Measurements from ENCODE around the gene GTSE1. TPM values are rescaled to one million over a fixed set of nuclear protein-coding genes. Genes with fewer than 3 reads are reported as not detected.

GTSE1 gene
- total and polyA plus RNA-seq, 2 of the 13 experiments (the other 11 are each of a cell fraction or from before 2014, with no cell fraction given), result 10.7 to 13.5 TPM

DNA sequence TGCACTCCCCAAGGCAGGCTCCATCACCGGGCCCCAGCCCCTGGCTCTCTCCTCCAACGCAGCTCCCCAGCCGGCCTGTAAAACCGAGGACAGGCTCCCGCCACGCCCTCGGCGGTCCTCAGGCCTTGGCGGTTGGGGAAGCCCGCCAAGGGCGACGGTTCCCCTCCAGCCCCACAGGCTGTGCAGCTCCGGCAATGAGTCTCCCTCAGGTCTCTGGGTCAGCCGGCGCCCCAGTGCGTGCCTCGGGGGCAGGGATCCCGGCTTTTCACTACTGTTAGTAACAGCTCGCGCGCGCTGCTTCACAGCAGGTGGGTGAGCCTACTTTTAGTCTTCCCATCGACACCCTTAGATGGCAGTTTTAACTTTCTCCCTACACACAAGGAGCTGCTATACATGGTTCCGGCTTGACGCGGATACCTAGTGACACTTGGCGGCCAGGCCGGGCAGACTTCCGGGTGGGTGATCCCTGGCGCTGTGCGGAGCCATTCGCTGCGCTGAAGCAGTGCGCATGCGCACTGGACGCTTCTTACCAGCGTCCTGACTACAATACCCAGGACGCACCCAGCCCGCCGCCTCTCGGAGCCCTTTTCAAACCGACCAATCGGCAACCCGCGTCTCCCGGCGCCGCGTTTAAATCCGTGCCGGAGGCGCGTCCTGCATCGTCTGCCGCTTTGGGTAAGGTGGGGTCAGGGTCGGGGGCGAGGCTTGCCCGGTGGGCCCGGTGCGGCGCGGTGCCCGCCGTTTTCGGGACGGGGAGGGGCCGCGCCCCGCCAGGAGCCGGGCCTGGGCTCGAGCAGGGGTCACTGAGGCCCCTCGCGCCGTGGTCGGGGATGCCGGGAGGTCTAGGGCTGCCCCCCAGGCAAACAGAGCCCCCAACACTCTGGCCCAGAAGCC lies at the start of gene GTSE1 (continued):
- TF ChIP-seq ZIK1 (CRISPR knock-in tag; IDR thresholded peaks at IDR 0.05; ENCODE audit: borderline replicate concordance, low read depth) (no peak; the same call in 1 of the 2 replicates), ZBTB37 (CRISPR knock-in tag; IDR thresholded peaks at IDR 0.05) (no peak), ZNF883 (CRISPR knock-in tag; IDR thresholded peaks at IDR 0.05; ENCODE audit: not compliant biosample characterization) (no peak), ZFP90 (CRISPR knock-in tag; IDR thresholded peaks at IDR 0.05; ENCODE audit: borderline replicate concordance) (no peak), ZNF850 (CRISPR knock-in tag; conservative IDR thresholded peaks at IDR 0.05) (no peak), ZNF879 (CRISPR knock-in tag; IDR thresholded peaks at IDR 0.05) (no peak), DR1 (CRISPR knock-in tag; IDR thresholded peaks at IDR 0.05) (peak; percentile 82; the same call in 1 of the 2 replicates), JUN (CRISPR knock-in tag; IDR thresholded peaks at IDR 0.05) (no peak), GABPB1 (CRISPR knock-in tag; IDR thresholded peaks at IDR 0.05) (peak; percentile 92), THYN1 (CRISPR knock-in tag; IDR thresholded peaks at IDR 0.05; ENCODE audit: borderline replicate concordance, low read depth) (peak; percentile 96; the same call in 1 of the 2 replicates), NFKB2 (CRISPR knock-in tag; IDR thresholded peaks at IDR 0.05; ENCODE audit: borderline replicate concordance) (no peak; the same call in 1 of the 2 replicates), ZGPAT (CRISPR knock-in tag; IDR thresholded peaks at IDR 0.05) (peak; percentile 78; the same call in 1 of the 2 replicates), SUZ12 (IDR thresholded peaks at IDR 0.05; ENCODE audit: low read depth, low read length) (peak; percentile 46; the same call in 1 of the 2 replicates), NONO (IDR thresholded peaks at IDR 0.05) (no peak), NONO (CRISPR knock-in tag; conservative IDR thresholded peaks at IDR 0.05) (no peak), ZNF747 (CRISPR knock-in tag; IDR thresholded peaks at IDR 0.05; ENCODE audit: borderline replicate concordance) (no peak), ZNF329 (CRISPR knock-in tag; IDR thresholded peaks at IDR 0.05; ENCODE audit: low read depth) (no peak), TRIM22 (IDR thresholded peaks at IDR 0.05) (no peak), NR1H2 (CRISPR knock-in tag; IDR thresholded peaks at IDR 0.05; ENCODE audit: borderline replicate concordance, low read depth) (no peak), RARA (CRISPR knock-in tag; IDR thresholded peaks at IDR 0.05) (no peak), CEBPB (IDR thresholded peaks at IDR 0.05; ENCODE audit: borderline replicate concordance, low read depth, low read length) (no peak), ZFP82 (CRISPR knock-in tag; IDR thresholded peaks at IDR 0.05; ENCODE audit: borderline replicate concordance) (no peak)
- TF ChIP-seq, protein P1, sequence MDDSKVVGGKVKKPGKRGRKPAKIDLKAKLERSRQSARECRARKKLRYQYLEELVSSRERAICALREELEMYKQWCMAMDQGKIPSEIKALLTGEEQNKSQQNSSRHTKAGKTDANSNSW (CRISPR knock-in tag; IDR thresholded peaks at IDR 0.05; ENCODE audit: borderline replicate concordance), result no peak
- TF ChIP-seq, protein P2, sequence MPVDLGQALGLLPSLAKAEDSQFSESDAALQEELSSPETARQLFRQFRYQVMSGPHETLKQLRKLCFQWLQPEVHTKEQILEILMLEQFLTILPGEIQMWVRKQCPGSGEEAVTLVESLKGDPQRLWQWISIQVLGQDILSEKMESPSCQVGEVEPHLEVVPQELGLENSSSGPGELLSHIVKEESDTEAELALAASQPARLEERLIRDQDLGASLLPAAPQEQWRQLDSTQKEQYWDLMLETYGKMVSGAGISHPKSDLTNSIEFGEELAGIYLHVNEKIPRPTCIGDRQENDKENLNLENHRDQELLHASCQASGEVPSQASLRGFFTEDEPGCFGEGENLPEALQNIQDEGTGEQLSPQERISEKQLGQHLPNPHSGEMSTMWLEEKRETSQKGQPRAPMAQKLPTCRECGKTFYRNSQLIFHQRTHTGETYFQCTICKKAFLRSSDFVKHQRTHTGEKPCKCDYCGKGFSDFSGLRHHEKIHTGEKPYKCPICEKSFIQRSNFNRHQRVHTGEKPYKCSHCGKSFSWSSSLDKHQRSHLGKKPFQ (CRISPR knock-in tag; IDR thresholded peaks at IDR 0.05; ENCODE audit: insufficient replicate concordance), result no peak

Measured in HepG2 (cell line).